Motor neuron (in vitro differentiated cells): ENCODE measurements around the gene KDELR1. TPM values are rescaled to one million over a fixed set of nuclear protein-coding genes. Genes with fewer than 3 reads are reported as not detected.
"Not testable (repeated sequence)": the region's sequence is repeated elsewhere in the genome, so short reads cannot be mapped to it uniquely, and the experiment has no call there.

Experiments
- ATAC-seq, 8 experiments: fragments of 200-7000 bp; cut with Tn5 transposase; replicated peaks in 6 of 8; 2 replicates each; pipeline ENCODE4 v1.8.0; 2021; ENCODE audit warnings: mild to moderate bottlenecking in 8 of 8, moderate library complexity in 8 of 8
- H3K27ac ChIP-seq, 2 donors: fragments of 250-450 bp; sonication (Bioruptor Pico); 2 replicates each; pipeline ENCODE4 v1.9.0; 2021; ENCODE audit warnings: antibody characterized with exemption in 2 of 2, mild to moderate bottlenecking in 2 of 2, moderate library complexity in 1 of 2
- H3K4me1 ChIP-seq, 2 donors: fragments of 250-450 bp; sonication (Bioruptor Pico); replicated peaks in 1 of 2; 2 replicates each; pipeline ENCODE4 v1.6.1; 2021; ENCODE audit warnings: antibody characterized with exemption in 2 of 2, mild to moderate bottlenecking in 2 of 2, moderate library complexity in 1 of 2
- H3K4me3 ChIP-seq, 5 donors: fragments of 250-450 bp; sonication (Bioruptor Pico); 2 replicates each; pipeline ENCODE4 v1.9.0; 2021; ENCODE audit warnings: antibody characterized with exemption in 5 of 5, mild to moderate bottlenecking in 5 of 5, moderate library complexity in 4 of 5
- WGBS, 10 experiments: fragments of 450-650 bp; shearing (Covaris generic); methylation state at CpG; one replicate each; pipeline ENCODE4 v1.0.0; 2022; 5-methylcytosine and 5-hydroxymethylcytosine counted together
- in situ Hi-C, 9 experiments: fragments of 400-800 bp; cut with MboI; loops; one replicate each; pipeline ENCODE4 v1.15.0; 2021; ENCODE audit warnings: low sequenced_read_pairs in 9 of 9, low pct_unique_long_range_greater_than_20kb in 2 of 9; ENCODE audit not compliant: unreplicated experiment in 9 of 9
- total RNA-seq, 8 experiments: library from RNA; unstranded; fragments of 300-600 nt; gene quantifications; 2 replicates each; pipeline versions ENCODE4 v1.2.3 to v1.2.4, GENCODE V29; 2022

The KDELR1 gene
- total RNA-seq, 8 experiments from 2014 or later: 79.6 to 120 (median 96.8) TPM

GRCh38 chr19:48379058-48379457, 12.3 kb downstream of the KDELR1 start:
- Histone ChIP-seq H3K27ac (no peak overlapping the region), H3K4me1 (no peaks in the 10 kb centered on the region)
- WGBS, 10 experiments: 0 to 92% (median 75%) methylated on average over 1 to 5 of the region's 5 CpGs; no CpG with 5 or more reads in 1 of the 10 experiments

DNA sequence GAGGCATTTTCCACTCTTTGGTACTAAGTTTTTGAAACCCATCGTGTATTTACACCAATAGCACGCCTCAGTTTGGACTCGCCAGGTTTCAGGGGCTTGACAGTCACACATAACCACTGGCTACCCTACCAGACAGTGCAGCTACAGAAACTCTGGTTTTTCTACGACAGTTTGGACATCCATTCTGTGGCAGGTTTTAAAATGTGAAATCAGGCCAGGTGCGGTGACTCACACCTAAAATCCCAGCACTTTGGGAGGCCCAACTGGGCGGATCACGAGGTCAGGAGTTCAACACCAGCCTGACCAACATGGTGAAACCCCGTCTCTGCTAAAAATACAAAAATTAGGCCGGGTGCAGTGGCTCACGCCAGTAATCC, 13.2 kb downstream of the KDELR1 start:
- no peak overlapping the region for H3K27ac ChIP-seq
- in situ Hi-C loops: no loop called here
- ATAC-seq: no peak
- no peak overlapping the region for H3K4me3 ChIP-seq
- H3K4me1 ChIP-seq: no peaks in the 10 kb centered on the region
- WGBS, 10 experiments: 83 to 100% (median 94%) methylated on average over 2 to 9 of the region's 10 CpGs; no CpG with 5 or more reads in 3 of the 10 experiments

More at GRCh38 chr19:48379058-48379457, 12.3 kb downstream of the KDELR1 start:
- in situ Hi-C loops: no loop called here
- no peak overlapping the region for H3K4me3 ChIP-seq
- peak in 6 of 8 experiments; percentile 19 to 97 (median 46) for ATAC-seq

GRCh38 chr19:48373567-48373966, 17.8 kb downstream of the KDELR1 start:
- Histone ChIP-seq H3K4me1 (peaks cover 0 to 3% of the 10 kb centered on the region in 2 donors), H3K27ac (no peak overlapping the region), H3K4me3 (no peak overlapping the region)
- ATAC-seq: no peak
- 80 to 100% (median 89%) methylated on average over 1 to 3 of the region's 11 CpGs; no CpG with 5 or more reads in 7 of the 10 experiments for WGBS, 10 experiments
- in situ Hi-C loops: no loop called here

GRCh38 chr19:48372904-48373303, 18.4 kb downstream of the KDELR1 start:
- peak; percentile 3 to 63 (median 53) for ATAC-seq
- in situ Hi-C loops: no loop called here
- WGBS, 10 experiments: 17 to 80% (median 50%) methylated on average over 1 to 3 of the region's 4 CpGs; no CpG with 5 or more reads in 5 of the 10 experiments
- peaks cover 0 to 3% of the 10 kb centered on the region in 2 donors for H3K4me1 ChIP-seq
- H3K4me3 ChIP-seq: no peak overlapping the region
- H3K27ac ChIP-seq: no peak overlapping the region

GRCh38 chr19:48371771-48372170, 19.6 kb downstream of the KDELR1 start:
- in situ Hi-C loops, ATAC-seq: not testable (repeated sequence)
- WGBS, 10 experiments: 93 to 100% (median 94%) methylated on average over 1 to 5 of the region's 5 CpGs; no CpG with 5 or more reads in 4 of the 10 experiments

DNA sequence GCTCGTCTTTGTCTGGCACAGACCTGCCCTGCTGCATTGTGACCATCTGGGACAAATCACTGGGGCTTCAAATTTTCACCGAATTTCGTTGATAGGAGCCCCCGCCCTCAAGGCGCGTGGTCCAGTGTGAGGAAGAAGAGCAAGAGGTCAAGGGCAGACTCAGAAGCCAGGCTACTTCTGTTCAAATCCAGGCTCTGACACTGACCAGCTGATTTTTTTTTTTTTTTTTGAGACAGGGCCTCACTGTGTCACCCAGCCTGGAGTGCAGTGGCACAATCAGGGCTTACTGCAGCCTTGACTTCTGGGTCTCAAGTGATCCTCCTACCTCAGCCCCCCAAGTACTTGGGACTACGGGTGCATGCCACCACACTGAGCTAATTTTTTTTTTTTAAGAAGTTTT, 20.0 kb downstream of the KDELR1 start:
- in situ Hi-C loops: no loop called here
- peaks cover 0 to 3% of the 10 kb centered on the region in 2 donors for H3K4me1 ChIP-seq
- 58 to 100% (median 90%) methylated on average over 1 to 2 of the region's 7 CpGs; no CpG with 5 or more reads in 4 of the 10 experiments for WGBS, 10 experiments
- H3K4me3 ChIP-seq: no peak overlapping the region
- ATAC-seq: no peak
- H3K27ac ChIP-seq: no peak overlapping the region

More at GRCh38 chr19:48371771-48372170, 19.6 kb downstream of the KDELR1 start:
- H3K27ac ChIP-seq, H3K4me3 ChIP-seq, H3K4me1 ChIP-seq: not testable (repeated sequence)

DNA sequence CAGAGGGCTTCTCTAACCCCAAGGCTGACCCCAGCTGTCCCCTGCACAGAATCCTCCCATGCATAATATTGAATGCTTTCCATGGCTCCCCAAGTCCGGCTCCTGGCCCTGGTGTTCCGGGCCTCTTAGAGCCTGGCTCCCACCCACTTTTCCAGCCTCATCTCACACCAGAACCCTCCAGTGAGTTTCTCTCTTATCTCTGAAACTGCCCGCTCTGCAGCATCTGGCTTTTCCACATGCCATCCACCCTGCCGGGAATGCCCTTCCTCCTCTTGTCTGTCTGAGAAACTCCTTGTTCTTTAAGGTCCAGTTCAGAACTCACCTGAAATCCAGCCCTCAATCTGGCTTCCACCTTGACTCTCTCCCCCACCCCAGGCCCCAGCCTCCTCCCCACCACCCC, 20.4 kb downstream of the KDELR1 start:
- ATAC-seq: no peak
- in situ Hi-C loops: no loop called here
- Histone ChIP-seq H3K4me1 (peaks cover 0 to 3% of the 10 kb centered on the region in 2 donors), H3K27ac (no peak overlapping the region), H3K4me3 (no peak overlapping the region)
- 0 to 100% (median 69%) methylated on average over 1 to 3 of the region's 4 CpGs; no CpG with 5 or more reads in 5 of the 10 experiments for WGBS, 10 experiments

- Histone ChIP-seq H3K4me3 (no peak overlapping the region), H3K27ac (no peak overlapping the region), H3K4me1 (peaks cover 3 to 4% of the 10 kb centered on the region in 2 donors)
- in situ Hi-C loops: no loop called here
- ATAC-seq: no peak
- 40 to 100% (median 90%) methylated on average over 1 to 2 of the region's 14 CpGs; no CpG with 5 or more reads in 7 of the 10 experiments for WGBS, 10 experiments
Observed at GRCh38 chr19:48368936-48369335, 22.4 kb downstream of the KDELR1 start.

DNA sequence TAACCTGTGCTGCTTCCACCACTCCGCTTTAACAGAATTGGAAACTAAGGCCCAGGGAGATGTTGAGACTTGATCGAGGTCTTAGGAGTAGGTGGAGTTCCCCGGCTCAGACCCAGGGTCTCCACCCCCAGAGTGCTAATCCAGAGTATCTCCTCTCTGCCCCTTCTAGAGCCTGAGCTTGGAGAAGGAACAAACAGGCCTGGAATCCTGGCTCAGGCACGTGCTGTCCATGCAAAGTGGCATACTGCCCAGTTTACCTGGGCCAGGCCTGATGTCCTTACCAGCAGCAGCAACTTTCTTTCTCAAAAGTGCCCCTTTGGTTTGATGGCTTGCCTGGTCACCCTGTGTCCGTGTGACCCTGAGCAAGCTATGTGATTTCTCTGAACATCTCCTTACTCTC, 23.5 kb downstream of the KDELR1 start:
- ATAC-seq: no peak
- Histone ChIP-seq H3K4me1 (peaks cover 3 to 9% of the 10 kb centered on the region in 2 donors), H3K4me3 (no peak overlapping the region), H3K27ac (no peak overlapping the region)
- WGBS, 10 experiments: 20 to 83% (median 75%) methylated on average over 1 to 5 of the region's 5 CpGs; no CpG with 5 or more reads in 3 of the 10 experiments
- in situ Hi-C loops: no loop called here

GRCh38 chr19:48365602-48366001, 25.7 kb downstream of the KDELR1 start:
- in situ Hi-C loops: no loop called here
- WGBS, 10 experiments: no CpG with 5 or more reads among the region's 11 CpGs
- no peak for ATAC-seq
- H3K27ac ChIP-seq: no peak overlapping the region
- peaks cover 3 to 9% of the 10 kb centered on the region in 2 donors for H3K4me1 ChIP-seq
- no peak overlapping the region for H3K4me3 ChIP-seq

GRCh38 chr19:48364598-48365348, 26.6 kb downstream of the KDELR1 start:
- no peak for ATAC-seq
- WGBS, 10 experiments: 36 to 80% (median 46%) methylated on average over 2 to 4 of the region's 10 CpGs; no CpG with 5 or more reads in 7 of the 10 experiments
- in situ Hi-C loops: no loop called here
- Histone ChIP-seq H3K4me3 (peak overlapping the region in 2 of 5 donors; percentile 6 to 11), H3K27ac (peak overlapping the region in 1 of 2 donors; percentile 38), H3K4me1 (peaks cover 3 to 9% of the 10 kb centered on the region in 2 donors)

DNA sequence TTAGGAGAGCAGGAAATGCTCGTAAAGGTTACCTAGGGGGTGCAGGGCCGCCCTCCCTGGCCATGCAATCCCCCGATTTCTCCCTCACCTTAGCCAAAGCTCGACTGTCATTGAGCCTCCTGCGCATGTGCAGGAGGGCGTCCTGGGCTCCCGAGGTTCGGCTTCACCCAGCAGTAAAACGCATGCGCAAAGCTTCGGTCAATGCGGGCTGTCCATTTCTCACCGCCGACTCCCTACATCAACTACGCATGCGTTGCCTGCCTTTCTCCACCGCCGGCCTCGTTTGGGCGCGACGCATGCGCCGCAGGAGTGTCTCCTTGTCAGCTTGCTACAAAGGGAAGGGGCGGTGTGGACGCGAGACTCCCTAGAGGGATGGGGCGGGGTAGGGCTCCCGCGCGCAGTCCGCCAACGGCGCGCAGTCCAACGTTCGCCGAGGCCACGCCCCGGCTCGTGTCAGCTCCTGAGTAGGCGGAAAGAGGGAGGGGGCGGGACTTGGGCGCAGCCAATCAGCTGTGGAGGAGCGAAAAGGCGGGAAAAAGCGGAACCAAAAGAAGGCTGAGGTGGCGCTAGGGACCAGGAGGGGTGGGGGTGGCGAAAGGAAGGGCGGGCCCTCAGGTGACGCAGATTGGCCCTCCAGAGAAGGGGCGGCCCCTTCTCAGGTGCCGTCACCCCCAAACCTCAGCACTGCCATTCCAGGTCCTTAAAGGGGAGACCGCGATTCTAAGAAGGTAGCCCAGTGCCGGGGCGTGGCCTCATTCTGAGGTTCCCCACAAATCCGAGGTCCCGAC, 27.3 kb downstream of the KDELR1 start, which contains the start of the genes SYNGR4 and TMEM143:
SYNGR4 (plus strand) TSS at position 558 of the 788 bp plus-strand sequence. CDS start 1,476 bp downstream, outside the sequence.
TMEM143 (minus strand) TSS at position 131 of the 788 bp plus-strand sequence; CDS start at position 111, 20 bp downstream.
- in situ Hi-C loops: no loop called here

DNA sequence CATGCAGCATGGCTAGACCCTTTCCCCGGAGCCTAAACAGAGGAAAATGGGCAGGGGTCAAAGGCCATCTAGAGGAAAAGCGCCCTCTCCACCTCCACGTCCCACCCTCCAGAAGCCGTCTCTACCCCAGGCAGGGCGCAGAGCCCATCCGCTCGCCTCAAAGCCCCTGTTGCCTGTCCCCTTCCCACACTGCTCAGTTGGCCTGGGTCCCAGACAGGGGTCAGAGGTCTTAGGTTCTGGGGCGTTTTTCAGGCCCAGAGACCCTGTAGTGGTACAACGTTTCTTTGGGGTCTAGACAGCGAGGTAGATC, 27.9 kb downstream of the KDELR1 start:
- H3K4me1 ChIP-seq: peaks cover 0 to 9% of the 10 kb centered on the region in 2 donors
- WGBS, 10 experiments: 0 to 20% (median 0%) methylated on average over 1 to 5 of the region's 10 CpGs; no CpG with 5 or more reads in 6 of the 10 experiments
- in situ Hi-C loops: no loop called here
- peak overlapping the region; percentile 22 to 34 (median 28) for H3K4me3 ChIP-seq
- ATAC-seq: peak; percentile 8 to 46 (median 30)
- peak overlapping the region; percentile 85 to 88 for H3K27ac ChIP-seq

More for the DNA sequence above, 27.3 kb downstream of the KDELR1 start, which contains the start of the genes SYNGR4 and TMEM143:
- WGBS, 10 experiments: 0% methylated on average over 1 to 18 of the region's 59 CpGs; no CpG with 5 or more reads in 5 of the 10 experiments
- ATAC-seq: peak; percentile 83 to 91 (median 88)
- Histone ChIP-seq H3K4me3 (peak within 1 kb of the TSS; percentile 22 to 34 (median 28)), H3K27ac (peak within 1 kb of the TSS; percentile 85 to 88), H3K4me1 (peaks cover 0 to 9% of the 10 kb centered on the region in 2 donors)
